Astrocyte (in vitro differentiated cells and primary cell): ENCODE results near the gene JAML. TPM values are rescaled to one million over a fixed set of nuclear protein-coding genes. Genes with fewer than 3 reads are reported as not detected.

Source experiments
- DNase-seq: peaks from one replicate; pipeline ENCODE4 v3.0.0-alpha.2; 2010; ENCODE audit warnings: low read depth
- FAIRE-seq: peaks from 2 replicates; lab custom pipeline; 2011; peaks lifted over from hg19 to GRCh38; lab: Jason Lieb, UNC
- H2AFZ ChIP-seq: 2 replicates; pipeline ENCODE4 v1.6.0; 2012; ENCODE audit warnings: low read depth, low read length, inconsistent platforms
- H3K27ac ChIP-seq: 2 replicates; pipeline ENCODE4 v1.5.1; 2011; ENCODE audit warnings: low read depth, low read length, inconsistent platforms
- H3K27me3 ChIP-seq: 2 replicates; pipeline ENCODE4 v1.6.0; 2011; ENCODE audit warnings: low read length, inconsistent platforms; ENCODE audit not compliant: insufficient read depth
- H3K36me3 ChIP-seq: 2 replicates; pipeline ENCODE4 v1.5.1; 2011; ENCODE audit warnings: low read length, inconsistent platforms; ENCODE audit not compliant: insufficient read depth
- H3K4me1 ChIP-seq: 2 replicates; pipeline ENCODE4 v1.5.1; 2011; ENCODE audit warnings: low read length, inconsistent platforms; ENCODE audit not compliant: insufficient read depth
- H3K4me2 ChIP-seq: 2 replicates; pipeline ENCODE4 v1.6.0; 2012; ENCODE audit warnings: low read length, inconsistent platforms
- H3K4me3 ChIP-seq: 2 replicates; pipeline ENCODE4 v1.5.1; 2011; ENCODE audit warnings: low read depth, mild to moderate bottlenecking, low read length, inconsistent platforms; ENCODE audit not compliant: insufficient read depth
- H3K79me2 ChIP-seq: 2 replicates; pipeline ENCODE4 v1.6.0; 2012; ENCODE audit warnings: mild to moderate bottlenecking, low read length, inconsistent platforms; ENCODE audit not compliant: insufficient read depth
- H3K9ac ChIP-seq: 2 replicates; pipeline ENCODE4 v1.6.0; 2012; ENCODE audit warnings: mild to moderate bottlenecking, low read length, inconsistent platforms
- H3K9me3 ChIP-seq: 2 replicates; pipeline ENCODE4 v1.5.1; 2012; ENCODE audit warnings: low read depth, mild to moderate bottlenecking, low read length, inconsistent platforms; ENCODE audit not compliant: insufficient read depth
- H4K20me1 ChIP-seq: 2 replicates; pipeline ENCODE4 v1.6.0; 2012; ENCODE audit warnings: low read length, inconsistent platforms; ENCODE audit not compliant: insufficient read depth
- H3K27ac Mint-ChIP-seq: one replicate; pipeline ENCODE4 v1.8.0; 2021; ENCODE audit warnings: mild to moderate bottlenecking, mixed read lengths; ENCODE audit not compliant: unreplicated experiment
- H3K27me3 Mint-ChIP-seq: one replicate; pipeline ENCODE4 v1.8.0; 2021; ENCODE audit warnings: low read depth, mixed read lengths; ENCODE audit not compliant: unreplicated experiment
- H3K36me3 Mint-ChIP-seq: one replicate; pipeline ENCODE4 v1.8.0; 2021; ENCODE audit warnings: low read depth, mixed read lengths; ENCODE audit not compliant: unreplicated experiment
- H3K4me1 Mint-ChIP-seq: one replicate; pipeline ENCODE4 v1.8.0; 2021; ENCODE audit warnings: low read depth, mixed read lengths; ENCODE audit not compliant: unreplicated experiment
- H3K4me3 Mint-ChIP-seq: one replicate; pipeline ENCODE4 v1.8.0; 2021; ENCODE audit warnings: mild to moderate bottlenecking, moderate library complexity, mixed read lengths; ENCODE audit not compliant: unreplicated experiment
- H3K9me3 Mint-ChIP-seq: one replicate; pipeline ENCODE4 v1.8.0; 2021; ENCODE audit warnings: mild to moderate bottlenecking, mixed read lengths; ENCODE audit not compliant: unreplicated experiment
- CTCF ChIP-seq: IDR thresholded peaks from 2 replicates; pipeline ENCODE4 v1.5.1; 2011; ENCODE audit warnings: low read depth, mild to moderate bottlenecking, inconsistent platforms, low read length, moderate library complexity; ENCODE audit not compliant: insufficient read depth
- EZH2 ChIP-seq: IDR thresholded peaks from 2 replicates; pipeline ENCODE4 v1.6.1; 2012; ENCODE audit warnings: mild to moderate bottlenecking, low read length, inconsistent platforms; ENCODE audit not compliant: insufficient read depth
- total RNA-seq: library from RNA; stranded (reverse); gene quantifications from 2 replicates; pipeline ENCODE4 v1.2.1, GENCODE V29; 2021

Gene JAML
- total RNA-seq, 1 donor from 2014 or later: not detected

- H2AFZ ChIP-seq: no peak overlapping the region
- no peak overlapping the region for H3K4me2 ChIP-seq
- peaks cover 3% of the 10 kb centered on the region for H3K4me1 Mint-ChIP-seq
- H4K20me1 ChIP-seq: no peaks in the 10 kb centered on the region
- peaks cover 9% of the 10 kb centered on the region for H3K27me3 Mint-ChIP-seq
- no peaks in the 10 kb centered on the region for H3K36me3 Mint-ChIP-seq
- no peak overlapping the region for H3K27ac Mint-ChIP-seq
- peaks cover 2% of the 10 kb centered on the region for H3K9me3 Mint-ChIP-seq
- H3K9me3 ChIP-seq: no peaks in the 10 kb centered on the region
- DNase-seq (no peak), FAIRE-seq (no peak)
- TF ChIP-seq EZH2: no peak
- TF ChIP-seq CTCF: no peak
- no peak overlapping the region for H3K27ac ChIP-seq
- no peak overlapping the region for H3K4me3 ChIP-seq
- peaks cover 23% of the 10 kb centered on the region for H3K27me3 ChIP-seq
- no peak overlapping the region for H3K4me3 Mint-ChIP-seq
- no peaks in the 10 kb centered on the region for H3K79me2 ChIP-seq
- H3K9ac ChIP-seq: no peak overlapping the region
- no peaks in the 10 kb centered on the region for H3K4me1 ChIP-seq
- no peaks in the 10 kb centered on the region for H3K36me3 ChIP-seq
These were observed 18.3 kb downstream of the JAML start for GRCh38 chr11:118206391-118207031.

GRCh38 chr11:118205606-118206378 is 19.0 kb downstream of the JAML start:
- no peaks in the 10 kb centered on the region for H3K4me1 ChIP-seq
- no peaks in the 10 kb centered on the region for H3K9me3 ChIP-seq
- Mint-ChIP-seq H3K27ac (no peak overlapping the region), H3K4me3 (no peak overlapping the region), H3K36me3 (no peaks in the 10 kb centered on the region), H3K27me3 (peaks cover 9% of the 10 kb centered on the region), H3K9me3 (peaks cover 2% of the 10 kb centered on the region), H3K4me1 (peaks cover 1% of the 10 kb centered on the region)
- no peaks in the 10 kb centered on the region for H4K20me1 ChIP-seq
- H3K27ac ChIP-seq: no peak overlapping the region
- H2AFZ ChIP-seq: no peak overlapping the region
- no peak for FAIRE-seq
- H3K4me3 ChIP-seq: no peak overlapping the region
- no peaks in the 10 kb centered on the region for H3K79me2 ChIP-seq
- H3K4me2 ChIP-seq: no peak overlapping the region
- no peak overlapping the region for H3K9ac ChIP-seq
- TF ChIP-seq CTCF (no peak), EZH2 (no peak)
- H3K36me3 ChIP-seq: no peaks in the 10 kb centered on the region
- DNase-seq: no peak
- peaks cover 27% of the 10 kb centered on the region for H3K27me3 ChIP-seq
